Calu3 (cell line): ENCODE data around the gene SULT1E1. TPM values are rescaled to one million over a fixed set of nuclear protein-coding genes. Genes with fewer than 3 reads are reported as not detected.

Experiments
- BruUV-seq: library from RNA; stranded (reverse); fragments of 400-500 nt; replicated peaks from 2 replicates; lab custom pipeline; 2021; lab: Mats Ljungman, UMichigan
- CTCF ChIA-PET: fragments of 300-600 bp; sonication (Branson Sonifier 250); formaldehyde crosslinking; loops from one replicate; lab custom pipeline; 2022; ENCODE audit warnings: antibody characterized with exemption; lab: Charles Lee
- DNase-seq: peaks from one replicate; pipeline ENCODE4 v3.0.0; 2022
- H3K27ac Mint-ChIP-seq: one replicate; pipeline ENCODE4 v1.8.0; 2022; ENCODE audit warnings: mixed read lengths; ENCODE audit not compliant: unreplicated experiment
- H3K27me3 Mint-ChIP-seq: one replicate; pipeline ENCODE4 v1.8.0; 2022; ENCODE audit warnings: mixed read lengths; ENCODE audit not compliant: unreplicated experiment
- H3K36me3 Mint-ChIP-seq: one replicate; pipeline ENCODE4 v1.8.0; 2022; ENCODE audit warnings: mild to moderate bottlenecking, moderate library complexity, mixed read lengths; ENCODE audit not compliant: insufficient read depth, unreplicated experiment
- H3K4me1 Mint-ChIP-seq: one replicate; pipeline ENCODE4 v1.8.0; 2022; ENCODE audit warnings: mild to moderate bottlenecking, low read depth, mixed read lengths; ENCODE audit not compliant: unreplicated experiment
- H3K4me3 Mint-ChIP-seq: one replicate; pipeline ENCODE4 v1.8.0; 2022; ENCODE audit warnings: mild to moderate bottlenecking, low read depth, moderate library complexity, mixed read lengths; ENCODE audit not compliant: unreplicated experiment
- H3K9me3 Mint-ChIP-seq: one replicate; pipeline ENCODE4 v1.8.0; 2022; ENCODE audit warnings: low read depth, mixed read lengths; ENCODE audit not compliant: unreplicated experiment
- CTCF ChIP-seq: fragments of 200-600 bp; IDR thresholded peaks from one replicate; pipeline ENCODE4 v1.8.0; 2022; ENCODE audit warnings: antibody characterized with exemption; ENCODE audit not compliant: unreplicated experiment
- intact Hi-C: fragments of 100-400 bp; cut with micrococcal nuclease; formaldehyde crosslinking; loops from one replicate; pipeline ENCODE4 v1.10.0; 2022; ENCODE audit not compliant: unreplicated experiment
- total RNA-seq: library from RNA; stranded (reverse); gene quantifications from 2 replicates; pipeline ENCODE4 v1.2.3, GENCODE V29; 2022

The SULT1E1 gene
- total RNA-seq, 1 experiment from 2014 or later, result 2.4 TPM

- Mint-ChIP-seq H3K27ac (no peak overlapping the region), H3K4me1 (no peaks in the 10 kb centered on the region), H3K27me3 (no peaks in the 10 kb centered on the region), H3K36me3 (no peaks in the 10 kb centered on the region), H3K4me3 (no peak overlapping the region), H3K9me3 (no peaks in the 10 kb centered on the region)
- CTCF ChIA-PET, result no interaction called here
- no peak for DNase-seq
- intact Hi-C loops, result no loop called here
- BruUV-seq, result no TSS peak
- no peak for TF ChIP-seq CTCF
Measured at GRCh38 chr4:69793732-69794131, 66.2 kb downstream of the SULT1E1 start.

Other genes starting within 250 kb of the SULT1E1 start
- gene UGT2A2, start 220.5 kb downstream of the SULT1E1 start, total RNA-seq, result not detected in 2 replicates
- gene UGT2A1, start 206.9 kb downstream of the SULT1E1 start, total RNA-seq, result not detected in 2 replicates
- 0.26 and 0.27 TPM in 2 replicates for gene SULT1B1, start 99.5 kb downstream of the SULT1E1 start, total RNA-seq
- not detected in 2 replicates for gene CSN1S1, start 70.9 kb upstream of the SULT1E1 start, total RNA-seq
- gene CSN2, start 105.6 kb upstream of the SULT1E1 start, total RNA-seq, result not detected in 2 replicates
- not detected in 2 replicates for gene STATH, start 135.8 kb upstream of the SULT1E1 start, total RNA-seq
- not detected in 2 replicates for gene HTN3, start 168.3 kb upstream of the SULT1E1 start, total RNA-seq
- not detected in 2 replicates for gene HTN1, start 190.3 kb upstream of the SULT1E1 start, total RNA-seq